Activated CD4-positive, CD25-positive, alpha-beta regulatory T cell (primary cell): ENCODE measurements around the gene SLC9C1.
A peak's percentile ranks its signal among the peaks of the same experiment; 100 is the strongest.
"Not testable (repeated sequence)": the region's sequence is repeated elsewhere in the genome, so short reads cannot be mapped to it uniquely, and the experiment has no call there.

Experiments
- DNase-seq, 4 experiments: peaks; one replicate each; lab custom pipeline; 2025; lab: John Stamatoyannopoulos, UW

The SLC9C1 gene

DNA sequence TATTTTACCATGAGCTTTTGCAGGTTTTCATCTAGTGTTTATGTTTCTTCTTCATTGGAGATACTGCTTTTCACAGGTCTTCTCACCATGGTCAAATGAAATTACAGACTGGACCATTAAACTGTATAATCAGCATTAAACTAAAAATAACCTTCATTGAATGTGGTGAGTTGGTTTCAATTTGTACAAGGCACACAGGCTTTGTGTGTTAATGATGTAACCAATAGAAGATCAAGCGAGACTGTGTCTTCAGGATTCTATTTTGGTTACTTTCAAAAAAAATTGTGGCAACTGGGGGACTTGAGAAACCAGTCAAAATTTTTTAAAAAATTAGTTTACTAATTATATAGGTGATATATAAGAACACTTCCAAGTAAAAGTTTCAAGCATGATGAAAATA, 106.7 kb downstream of the SLC9C1 start:
- no peak for DNase-seq

DNA sequence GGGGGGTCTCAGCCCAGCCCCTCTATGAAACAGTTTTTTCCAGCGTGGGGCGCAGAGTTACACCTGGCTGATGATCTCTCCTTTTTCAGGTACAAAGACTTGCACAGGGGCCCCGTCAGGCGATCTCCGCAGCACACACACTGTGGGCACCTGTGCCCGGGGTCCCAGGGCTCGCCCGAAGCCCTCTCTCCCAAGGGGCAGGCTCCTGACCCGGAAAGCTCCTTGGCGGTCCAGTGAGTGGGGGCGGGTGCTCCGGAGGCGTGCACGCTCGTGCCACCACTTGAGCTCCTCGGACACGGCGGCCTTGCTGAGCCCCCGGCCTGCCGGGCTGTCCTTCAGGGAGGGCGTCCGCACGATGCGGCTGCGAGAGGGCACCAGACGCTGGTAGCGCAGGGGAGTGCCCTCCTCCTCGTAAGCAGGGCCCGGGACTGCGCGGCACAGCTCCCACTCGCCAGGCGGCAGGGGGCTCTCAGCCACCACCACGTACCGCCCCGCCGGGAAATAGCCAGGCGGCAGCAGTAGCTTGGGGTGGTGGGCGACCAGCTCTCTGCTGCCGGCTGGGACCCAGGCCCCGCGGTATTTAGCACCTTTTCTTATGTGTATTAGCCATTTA, 108.5 kb downstream of the SLC9C1 start:
- not testable (repeated sequence) for DNase-seq

DNA sequence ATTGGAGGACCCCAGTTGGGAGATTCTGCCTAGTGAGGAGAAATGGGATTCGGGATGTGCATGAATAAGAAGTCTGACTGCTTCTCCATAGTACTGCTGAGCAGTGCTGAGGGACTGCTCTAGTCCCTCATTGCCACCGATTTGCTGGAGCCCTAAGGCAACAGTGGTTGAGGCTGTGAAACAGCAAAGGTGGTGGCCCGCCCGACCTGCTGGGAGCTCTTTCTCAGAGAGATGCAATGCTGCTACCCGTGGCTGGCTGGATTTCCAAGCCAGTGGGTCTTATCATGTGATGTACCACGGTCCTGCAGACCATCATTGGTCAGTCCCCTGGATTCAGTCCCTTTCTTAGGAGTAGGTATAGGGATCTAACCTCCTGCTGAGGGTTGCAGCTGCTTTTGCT, 118.4 kb downstream of the SLC9C1 start:
- DNase-seq, result no peak

DNA sequence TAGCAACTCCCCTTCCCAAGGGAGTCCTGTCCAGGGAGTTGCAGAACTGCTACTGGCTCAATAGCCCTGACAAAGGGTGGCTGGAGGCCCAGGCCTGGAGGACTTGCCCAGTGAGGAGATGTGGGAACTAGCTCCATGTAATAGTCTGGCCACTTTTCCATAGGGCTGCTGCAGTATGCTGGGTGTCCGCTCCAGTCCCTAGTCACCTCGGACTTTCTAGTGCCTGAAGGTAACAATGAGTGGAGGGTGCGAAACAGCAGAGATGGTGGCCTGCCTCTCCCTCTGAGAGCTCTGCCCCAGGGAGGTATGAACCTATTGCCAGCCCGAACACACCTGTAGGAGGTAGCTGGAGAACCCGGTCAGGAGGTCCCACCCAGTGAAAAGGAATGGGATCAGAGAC, 119.0 kb downstream of the SLC9C1 start:
- DNase-seq, result no peak

- DNase-seq, result no peak
These were observed 122.9 kb downstream of the SLC9C1 start for GRCh38 chr3:112171144-112171543.

DNA sequence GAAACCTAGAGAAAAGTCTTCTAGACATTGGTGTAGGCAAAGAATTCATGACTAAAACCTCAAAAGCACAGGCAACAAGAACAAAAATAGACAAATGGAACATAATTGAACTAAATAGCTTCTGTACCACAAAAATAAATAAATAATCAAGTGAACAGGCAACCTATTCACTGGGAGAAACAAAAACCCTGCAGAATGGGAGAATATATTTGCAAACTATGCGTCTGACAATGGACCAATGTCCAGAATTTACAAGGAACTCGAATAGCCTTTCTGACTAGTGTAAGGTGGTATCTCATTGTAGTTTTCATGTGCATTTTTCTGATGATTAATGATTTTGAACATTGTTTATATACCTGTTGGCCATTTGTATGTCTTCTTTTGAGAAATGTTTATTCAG, 124.0 kb downstream of the SLC9C1 start:
- DNase-seq, result no peak

DNA sequence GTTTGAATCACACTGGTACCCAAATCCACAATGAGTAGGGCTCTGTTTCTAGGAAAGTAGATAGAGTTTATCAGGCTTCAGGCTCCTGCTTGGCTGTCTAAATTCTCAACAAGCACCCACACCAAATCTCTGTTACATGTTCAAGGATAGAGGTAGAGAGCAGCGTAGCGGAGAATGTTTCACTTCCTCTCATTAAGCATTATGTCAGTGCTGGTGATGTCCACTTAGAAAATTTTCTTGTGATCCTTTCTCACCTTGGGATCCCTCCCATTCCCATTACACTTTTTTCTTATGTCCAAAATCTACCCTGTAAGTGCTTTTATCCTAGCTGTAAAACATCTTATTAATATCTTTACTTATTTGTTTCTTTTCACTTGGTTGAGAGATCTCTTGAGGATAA, 126.3 kb downstream of the SLC9C1 start:
- DNase-seq, result no peak

- no peak for DNase-seq
These were observed 144.9 kb downstream of the SLC9C1 start for GRCh38 chr3:112149136-112149535.

DNA sequence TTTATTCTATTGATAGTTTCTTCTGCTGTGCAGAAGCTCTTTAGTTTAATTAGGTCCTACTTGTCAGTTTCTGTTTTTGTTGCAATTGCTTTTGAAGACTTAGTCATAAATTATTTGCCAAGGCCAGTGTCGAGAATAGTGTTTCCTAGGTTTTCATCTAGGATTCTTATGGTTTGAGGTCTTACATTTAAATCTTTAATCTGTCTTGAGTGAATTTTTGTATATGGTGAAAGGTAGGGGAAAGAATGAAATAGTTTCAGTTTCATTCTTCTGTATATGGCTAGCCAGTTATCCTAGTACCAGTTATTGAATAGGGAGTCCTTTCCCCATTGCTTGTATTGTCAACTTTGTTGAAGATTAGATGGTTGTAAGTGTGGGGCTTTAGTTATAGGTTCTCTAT, 150.3 kb downstream of the SLC9C1 start:
- DNase-seq, result no peak

DNA sequence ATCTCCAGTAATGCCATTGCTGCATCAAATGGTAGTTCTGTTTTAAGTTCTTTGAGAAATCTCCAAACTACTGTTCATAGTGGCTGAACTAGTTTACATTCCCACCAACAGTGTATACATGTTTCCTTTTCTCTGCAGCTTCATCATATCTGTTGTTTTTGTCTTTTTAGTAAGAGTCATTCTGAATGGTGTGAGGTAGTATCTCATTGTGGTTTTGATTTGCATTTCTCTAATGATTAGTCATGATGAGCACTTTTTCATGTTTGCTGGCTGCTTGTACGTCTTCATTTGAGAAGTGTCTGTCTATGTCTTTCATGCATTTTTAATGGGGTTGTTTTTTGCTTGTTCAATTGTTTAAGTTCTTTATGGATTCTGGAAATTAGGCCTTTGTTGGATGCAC, 150.8 kb downstream of the SLC9C1 start:
- DNase-seq, result no peak

GRCh38 chr3:112141293-112141692, 152.7 kb downstream of the SLC9C1 start:
- no peak for DNase-seq

GRCh38 chr3:112140584-112140983, 153.4 kb downstream of the SLC9C1 start:
- DNase-seq, result no peak

- DNase-seq, result no peak
These were observed 155.6 kb downstream of the SLC9C1 start for GRCh38 chr3:112138219-112138969.

GRCh38 chr3:112137781-112138180, 156.2 kb downstream of the SLC9C1 start:
- no peak for DNase-seq

DNA sequence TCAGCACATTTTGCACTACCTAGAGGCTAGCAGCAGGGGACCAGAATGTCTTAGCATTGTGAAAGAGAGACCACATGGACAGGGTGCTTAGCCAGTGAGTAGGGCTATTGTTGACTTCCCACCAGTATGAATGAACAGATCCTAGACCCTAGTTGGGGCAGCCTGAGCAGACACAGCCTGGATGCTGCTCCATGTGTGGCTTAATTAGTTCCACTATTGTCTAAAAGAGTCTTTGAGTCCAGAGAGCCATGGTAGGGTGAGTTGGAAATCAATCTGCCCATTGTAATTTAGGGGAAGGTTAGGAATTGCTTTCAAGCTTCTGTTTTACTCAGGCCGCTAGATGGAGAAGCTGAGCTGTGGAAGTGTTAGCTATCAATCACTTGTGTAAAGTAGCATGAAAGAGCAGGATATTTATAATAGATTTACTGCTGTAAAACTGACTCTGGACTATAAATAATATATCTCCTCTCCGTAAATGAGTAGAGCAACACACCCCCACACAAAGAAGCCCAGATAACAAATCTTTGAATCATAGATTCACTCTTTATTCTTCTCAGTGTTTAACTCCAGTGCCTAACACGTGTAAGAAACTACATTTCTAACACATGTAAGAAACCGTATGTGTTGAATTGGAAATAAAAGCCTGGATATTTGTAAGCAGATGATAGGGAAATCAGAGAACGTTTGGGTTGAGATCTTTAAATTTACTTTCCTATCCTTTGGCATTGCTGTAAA, 156.9 kb downstream of the SLC9C1 start:
- no peak for DNase-seq

DNA sequence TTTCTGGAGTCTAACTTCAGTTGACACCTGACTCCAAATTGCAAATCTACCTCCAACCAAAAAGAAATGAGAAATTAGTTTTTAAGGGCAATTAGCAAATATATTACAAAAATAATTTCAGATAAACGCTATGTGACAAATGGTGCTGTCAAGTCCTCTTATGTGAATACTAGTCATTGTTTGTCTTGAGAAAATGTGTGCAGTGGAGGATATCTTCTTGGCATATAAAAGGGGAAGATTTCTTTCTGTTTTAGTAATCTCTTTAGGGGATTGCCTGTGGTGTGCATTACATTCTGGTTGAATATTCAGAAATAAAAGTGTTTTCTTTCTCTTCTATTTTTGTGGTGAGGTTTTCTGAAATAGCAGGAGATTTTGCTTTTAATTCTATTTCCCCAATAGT, 158.0 kb downstream of the SLC9C1 start:
- no peak for DNase-seq

DNA sequence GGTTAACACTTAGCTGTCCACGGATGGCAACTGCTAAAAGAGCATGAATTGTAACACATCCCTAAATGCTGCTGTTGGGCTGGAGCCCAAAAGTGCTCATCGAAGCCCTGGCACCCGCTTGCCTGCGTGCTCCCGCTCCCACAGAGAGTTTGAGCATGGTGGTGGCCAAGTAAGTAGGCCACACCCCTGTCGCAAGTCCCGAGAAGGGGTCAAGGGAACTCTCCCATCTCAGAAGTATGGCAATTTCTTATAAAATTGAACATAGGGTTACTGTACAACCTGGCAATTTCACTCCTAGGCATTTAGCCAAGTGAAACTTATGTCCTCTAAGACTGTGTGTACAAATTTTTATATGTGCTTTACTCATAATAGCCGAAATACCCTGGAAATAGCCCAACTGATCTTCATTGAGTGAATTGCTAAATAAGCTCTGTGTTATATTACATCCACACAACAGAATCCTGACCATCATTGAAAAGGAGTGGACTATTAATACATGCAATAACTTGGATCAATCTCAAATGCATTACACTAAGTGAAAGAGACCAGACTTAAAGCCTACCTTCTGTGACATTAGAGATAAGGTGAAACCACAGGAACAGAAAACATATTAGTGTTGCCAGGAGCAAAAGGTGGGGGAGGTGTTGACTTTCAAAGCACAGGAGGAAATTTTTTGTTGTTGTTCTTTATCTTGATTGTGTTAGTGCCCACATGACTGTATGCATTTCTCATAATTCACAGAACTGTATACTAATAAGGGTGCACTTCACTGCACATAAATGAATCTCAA, 159.5 kb downstream of the SLC9C1 start:
- no peak for DNase-seq

- no peak for DNase-seq
These were observed 160.2 kb downstream of the SLC9C1 start for GRCh38 chr3:112133626-112134334.

DNA sequence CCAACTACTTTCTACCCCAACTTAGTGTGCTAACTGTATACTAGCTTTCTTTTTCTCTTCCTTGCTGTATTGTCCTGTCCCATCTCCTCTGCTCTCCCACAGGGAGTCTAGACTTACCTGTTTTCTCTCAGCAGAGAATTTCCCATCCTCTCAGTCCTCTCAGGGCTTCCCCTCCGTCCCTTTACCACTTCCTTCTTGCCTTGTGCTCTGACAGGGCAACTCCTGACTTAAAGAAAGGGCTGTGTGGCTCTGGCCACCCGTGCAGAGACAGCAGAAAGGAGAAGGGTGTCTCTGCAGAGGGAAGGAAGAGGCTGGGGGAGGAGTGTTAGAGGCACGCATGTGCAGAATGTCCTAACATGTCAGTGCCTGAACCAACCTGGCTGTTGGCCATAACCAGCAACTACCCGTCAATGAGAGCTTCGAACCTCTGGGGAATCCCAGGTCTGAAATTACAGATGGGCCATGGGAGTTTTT, 161.0 kb downstream of the SLC9C1 start, which contains the start of gene GCSAM:
GCSAM (minus strand) TSS at position 274 of the 474 bp plus-strand sequence; CDS start at position 146, 128 bp downstream.
- DNase-seq, result peak in 1 of 4 experiments; percentile 1

- DNase-seq, result no peak
These were observed 161.5 kb downstream of the SLC9C1 start for GRCh38 chr3:112132554-112132953.

DNA sequence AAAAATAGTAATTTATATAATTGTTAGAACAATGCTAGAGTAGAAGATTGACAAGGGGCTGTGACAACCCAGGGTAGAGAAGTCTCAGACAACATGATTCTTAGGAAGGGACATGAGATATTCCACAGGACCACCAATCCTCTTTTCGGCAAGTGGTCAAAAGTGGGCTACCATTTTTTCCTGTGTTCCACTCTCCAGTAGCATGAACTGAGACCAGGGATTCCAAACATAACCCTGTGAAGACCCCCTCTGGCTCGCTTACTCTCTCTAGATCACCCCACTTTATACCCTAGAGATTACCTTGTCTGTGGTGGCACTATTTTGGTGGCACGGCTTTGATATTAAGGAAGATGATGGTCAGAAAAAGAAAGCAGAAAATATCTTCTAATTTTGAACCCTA, 161.9 kb downstream of the SLC9C1 start:
- DNase-seq, result no peak
